K562 (cell line): ENCODE results near the gene SREBF1. TPM values are rescaled to one million over a fixed set of nuclear protein-coding genes. Genes with fewer than 3 reads are reported as not detected.

Experiments
- BCL6 ChIP-seq: fragments of 250-450 bp; sonication (Bioruptor Pico); IDR thresholded peaks from 2 replicates; pipeline ENCODE4 v1.4.0; 2020
- E2F5 ChIP-seq: sonication (generic); formaldehyde crosslinking; IDR thresholded peaks from 2 replicates; pipeline ENCODE4 v1.8.0; 2022; ENCODE audit warnings: mild to moderate bottlenecking, missing genetic modification reagents
- FOXK1 ChIP-seq: sonication (generic); formaldehyde crosslinking; IDR thresholded peaks from 2 replicates; pipeline ENCODE4 v1.8.0; 2022; ENCODE audit warnings: missing genetic modification reagents, mild to moderate bottlenecking, borderline replicate concordance
- HDAC1 ChIP-seq, 2 experiments: fragments of 450-650 bp; IDR thresholded peaks; 2 replicates each; pipeline ENCODE4 v1.6.1; 2016 to 2017; ENCODE audit warnings: inconsistent platforms in 1 of 2, mild to moderate bottlenecking in 1 of 2, moderate library complexity in 1 of 2
- HDAC8 ChIP-seq: fragments of 450-650 bp; IDR thresholded peaks from 2 replicates; pipeline ENCODE4 v1.6.1; 2016; ENCODE audit warnings: mild to moderate bottlenecking, missing genetic modification characterization, moderate library complexity, missing compliant biosample characterization
- IRF9 ChIP-seq: fragments of 450-650 bp; IDR thresholded peaks from 2 replicates; pipeline ENCODE4 v1.6.1; 2016; ENCODE audit warnings: missing biosample characterization, missing genetic modification characterization
- KLF13 ChIP-seq: fragments of 450-650 bp; IDR thresholded peaks from 2 replicates; pipeline ENCODE4 v1.6.1; 2016; ENCODE audit warnings: missing genetic modification characterization, low read depth, mild to moderate bottlenecking, missing compliant biosample characterization, moderate library complexity, borderline replicate concordance
- KLF16 ChIP-seq: IDR thresholded peaks from 2 replicates; pipeline ENCODE4 v1.6.1; 2016; ENCODE audit warnings: antibody characterized with exemption
- NFRKB ChIP-seq: fragments of 450-650 bp; IDR thresholded peaks from 2 replicates; pipeline ENCODE4 v1.6.1; 2016; ENCODE audit warnings: low read depth
- PHF21A ChIP-seq: fragments of 450-650 bp; IDR thresholded peaks from 2 replicates; pipeline ENCODE4 v1.6.1; 2017; ENCODE audit warnings: low read depth, borderline replicate concordance
- RBFOX2 ChIP-seq: fragments of 200-400 bp; formaldehyde crosslinking; IDR thresholded peaks from 2 replicates; pipeline ENCODE4 v1.6.1; 2017; ENCODE audit warnings: low read depth, mild to moderate bottlenecking, low read length, moderate library complexity
- SMARCB1 ChIP-seq: IDR thresholded peaks from 2 replicates; pipeline ENCODE4 v1.6.1; 2011; ENCODE audit warnings: improper control_type of control experiment, low read depth; ENCODE audit not compliant: insufficient read length
- STAG1 ChIP-seq: sonication (generic); formaldehyde crosslinking; IDR thresholded peaks from 2 replicates; pipeline ENCODE4 v1.5.0; 2020; ENCODE audit warnings: missing genetic modification reagents, borderline replicate concordance
- TAF7 ChIP-seq: fragments of 450-650 bp; IDR thresholded peaks from 2 replicates; pipeline ENCODE4 v1.6.1; 2016; ENCODE audit warnings: missing genetic modification characterization, missing compliant biosample characterization
- YY1 ChIP-seq, 3 experiments: IDR thresholded peaks; 2 replicates each; pipeline ENCODE4 v1.6.1; 2011; ENCODE audit warnings: low read length in 2 of 3, mild to moderate bottlenecking in 2 of 3, moderate library complexity in 2 of 3, borderline replicate concordance in 1 of 3, control low read depth in 1 of 3, low read depth in 1 of 3; ENCODE audit not compliant: insufficient read depth in 3 of 3, insufficient replicate concordance in 2 of 3, control insufficient read depth in 1 of 3, insufficient read length in 1 of 3; ENCODE audit errors: extremely low read depth in 1 of 3
- ZNF239 ChIP-seq: fragments of 250-450 bp; sonication (Bioruptor Pico); IDR thresholded peaks from 2 replicates; pipeline ENCODE4 v1.4.0; 2020; ENCODE audit warnings: mild to moderate bottlenecking
- ZNF311 ChIP-seq: fragments of 250-450 bp; sonication (Bioruptor Pico); IDR thresholded peaks from 2 replicates; pipeline ENCODE4 v1.4.0; 2020; ENCODE audit warnings: mild to moderate bottlenecking, moderate library complexity
- polyA plus RNA-seq, 8 experiments: library from polyadenylated mRNA; depleted of rRNA in 4 of 8; stranded (reverse) in 5 of 8; unstranded in 3 of 8; fragments of >200 nt; fragmentation: Nextera tagmentation in 2 of 8; fragmentation: Illumina TruSeq in 1 of 8; extraction: Ambion mirVana in 2 of 8; extraction: Trizol in 1 of 8; gene quantifications; 2 replicates each; pipeline versions ENCODE4 v1.2.1 to v1.2.3, GENCODE V29; 2011 to 2014; ENCODE audit warnings: inconsistent platforms in 1 of 8, missing spikeins in 1 of 8
- total RNA-seq, 7 experiments: library from RNA; depleted of rRNA in 6 of 7; stranded (reverse); fragments of >200 nt in 6 of 7; fragmentation: Illumina TruSeq in 2 of 7; extraction: Trizol in 2 of 7; gene quantifications; 2 replicates each; pipeline versions ENCODE4 v1.2.1 to v1.2.3, GENCODE V29; 2011 to 2021; ENCODE audit warnings: low replicate concordance in 1 of 7
- TF ChIP-seq, protein P1 (sequence below): fragments of 200-800 bp; sonication (Bioruptor generic); IDR thresholded peaks from 2 replicates; pipeline ENCODE4 v1.6.1; 2016; ENCODE audit warnings: missing genetic modification characterization, missing compliant biosample characterization

SREBF1 gene
- total and polyA plus RNA-seq, 9 of the 15 experiments (the other 6 are each of a cell fraction or from before 2014, with no cell fraction given), result 1.6 to 169 (median 69.4) TPM

DNA sequence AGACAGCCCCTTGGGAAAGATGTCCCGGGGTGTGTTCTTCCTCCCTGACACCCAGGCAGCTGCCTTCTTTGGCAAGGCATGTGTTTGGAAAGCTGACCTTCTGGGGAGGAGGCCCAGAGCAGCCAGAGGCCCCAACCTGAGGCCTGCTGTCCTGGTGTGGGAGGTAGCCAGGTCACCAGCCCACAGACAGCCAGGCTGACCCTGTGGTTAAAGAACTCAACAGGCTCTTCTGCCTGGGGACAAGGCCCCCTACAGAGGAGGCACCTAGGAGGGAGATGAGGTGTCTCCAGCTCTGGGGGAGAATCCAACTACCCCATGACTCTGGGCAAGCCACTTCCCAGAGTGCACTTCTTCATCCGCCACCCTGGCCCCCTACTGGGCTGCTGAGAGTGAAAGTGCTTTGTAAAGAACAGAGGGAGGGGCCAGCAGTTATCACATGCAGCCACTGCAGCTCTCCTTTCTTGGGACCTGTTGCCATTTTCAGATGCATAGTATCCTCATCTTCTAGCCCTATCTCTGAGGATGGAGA, 13.1 kb upstream of the SREBF1 start (continued):
- TF ChIP-seq TAF7 (tag) (peak; percentile 61; the same call in 1 of the 2 replicates), NFRKB (peak; percentile 72; the same call in 1 of the 2 replicates), PHF21A (no peak), KLF13 (tag) (peak; percentile 59; the same call in 1 of the 2 replicates), HDAC8 (tag) (peak; percentile 70; the same call in 1 of the 2 replicates), RBFOX2 (peak; percentile 29; the same call in 1 of the 2 replicates), YY1 (IDR thresholded peaks at IDR 0.05; ENCODE audit: borderline replicate concordance in 1 of 3, control insufficient read depth in 1 of 3, extremely low read depth in 1 of 3, insufficient read depth in 3 of 3, insufficient read length in 1 of 3, insufficient replicate concordance in 2 of 3, low read depth in 1 of 3, low read length in 2 of 3) (peak in 1 of 3 experiments; percentile 60), ZNF239 (CRISPR knock-in tag) (peak; percentile 68; the same call in 1 of the 2 replicates), FOXK1 (no peak), E2F5 (CRISPR knock-in tag) (no peak), HDAC1 (IDR thresholded peaks at IDR 0.05) (peak in 1 of 2 experiments; percentile 55; a peak in 1 of 4 replicates), IRF9 (tag) (peak; percentile 64), STAG1 (no peak), ZNF311 (peak; percentile 89), SMARCB1 (no peak), BCL6 (CRISPR knock-in tag) (peak; percentile 61; the same call in 1 of the 2 replicates), KLF16 (0 out of 2 replicates have a peak, but pooled peaks have one; percentile 20)
- TF ChIP-seq, protein P1, sequence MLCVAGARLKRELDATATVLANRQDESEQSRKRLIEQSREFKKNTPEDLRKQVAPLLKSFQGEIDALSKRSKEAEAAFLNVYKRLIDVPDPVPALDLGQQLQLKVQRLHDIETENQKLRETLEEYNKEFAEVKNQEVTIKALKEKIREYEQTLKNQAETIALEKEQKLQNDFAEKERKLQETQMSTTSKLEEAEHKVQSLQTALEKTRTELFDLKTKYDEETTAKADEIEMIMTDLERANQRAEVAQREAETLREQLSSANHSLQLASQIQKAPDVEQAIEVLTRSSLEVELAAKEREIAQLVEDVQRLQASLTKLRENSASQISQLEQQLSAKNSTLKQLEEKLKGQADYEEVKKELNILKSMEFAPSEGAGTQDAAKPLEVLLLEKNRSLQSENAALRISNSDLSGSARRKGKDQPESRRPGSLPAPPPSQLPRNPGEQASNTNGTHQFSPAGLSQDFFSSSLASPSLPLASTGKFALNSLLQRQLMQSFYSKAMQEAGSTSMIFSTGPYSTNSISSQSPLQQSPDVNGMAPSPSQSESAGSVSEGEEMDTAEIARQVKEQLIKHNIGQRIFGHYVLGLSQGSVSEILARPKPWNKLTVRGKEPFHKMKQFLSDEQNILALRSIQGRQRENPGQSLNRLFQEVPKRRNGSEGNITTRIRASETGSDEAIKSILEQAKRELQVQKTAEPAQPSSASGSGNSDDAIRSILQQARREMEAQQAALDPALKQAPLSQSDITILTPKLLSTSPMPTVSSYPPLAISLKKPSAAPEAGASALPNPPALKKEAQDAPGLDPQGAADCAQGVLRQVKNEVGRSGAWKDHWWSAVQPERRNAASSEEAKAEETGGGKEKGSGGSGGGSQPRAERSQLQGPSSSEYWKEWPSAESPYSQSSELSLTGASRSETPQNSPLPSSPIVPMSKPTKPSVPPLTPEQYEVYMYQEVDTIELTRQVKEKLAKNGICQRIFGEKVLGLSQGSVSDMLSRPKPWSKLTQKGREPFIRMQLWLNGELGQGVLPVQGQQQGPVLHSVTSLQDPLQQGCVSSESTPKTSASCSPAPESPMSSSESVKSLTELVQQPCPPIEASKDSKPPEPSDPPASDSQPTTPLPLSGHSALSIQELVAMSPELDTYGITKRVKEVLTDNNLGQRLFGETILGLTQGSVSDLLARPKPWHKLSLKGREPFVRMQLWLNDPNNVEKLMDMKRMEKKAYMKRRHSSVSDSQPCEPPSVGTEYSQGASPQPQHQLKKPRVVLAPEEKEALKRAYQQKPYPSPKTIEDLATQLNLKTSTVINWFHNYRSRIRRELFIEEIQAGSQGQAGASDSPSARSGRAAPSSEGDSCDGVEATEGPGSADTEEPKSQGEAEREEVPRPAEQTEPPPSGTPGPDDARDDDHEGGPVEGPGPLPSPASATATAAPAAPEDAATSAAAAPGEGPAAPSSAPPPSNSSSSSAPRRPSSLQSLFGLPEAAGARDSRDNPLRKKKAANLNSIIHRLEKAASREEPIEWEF (CRISPR knock-in tag), result peak; percentile 81; the same call in 1 of the 2 replicates
